DMS153 treated with DMSO at 0.1 percent for 48 hours (cell line): ENCODE data around the gene LRRC27.
"Not testable (repeated sequence)": the region's sequence is repeated elsewhere in the genome, so short reads cannot be mapped to it uniquely, and the experiment has no call there.

ENCODE experiments used
- DNase-seq: peaks from one replicate; lab custom pipeline; 2025; ENCODE audit not compliant: unreplicated experiment; lab: John Stamatoyannopoulos, UW

LRRC27 gene

GRCh38 chr10:132336064-132336746, 4.2 kb downstream of the LRRC27 start:
- no peak for DNase-seq

- DNase-seq: peak; percentile 30
Observed at GRCh38 chr10:132336919-132337407, 5.0 kb downstream of the LRRC27 start.

- DNase-seq: not testable (repeated sequence)
Observed at GRCh38 chr10:132337854-132338253, 5.9 kb downstream of the LRRC27 start.

GRCh38 chr10:132338876-132339275, 6.9 kb downstream of the LRRC27 start:
- DNase-seq: no peak

- no peak for DNase-seq
Observed at GRCh38 chr10:132339276-132339675, 7.3 kb downstream of the LRRC27 start.

DNA sequence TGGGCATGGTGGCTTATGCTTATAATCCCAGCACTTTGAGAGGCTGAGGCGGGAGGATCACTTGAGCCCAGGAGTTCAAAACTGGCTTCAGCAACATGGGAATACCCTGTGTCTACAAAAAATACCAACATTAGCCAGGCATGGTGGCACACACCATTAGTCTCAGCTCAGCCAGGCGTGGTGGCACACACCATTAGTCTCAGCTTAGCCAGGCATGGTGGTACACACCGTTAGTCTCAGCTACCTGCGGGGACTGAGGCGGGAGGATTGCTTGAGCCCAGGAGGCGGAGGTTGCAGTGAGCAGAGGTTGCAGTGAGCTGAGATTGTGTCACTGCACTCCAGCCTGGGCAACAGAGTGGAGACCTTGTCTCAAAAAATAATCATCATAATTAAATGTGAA, 9.0 kb downstream of the LRRC27 start:
- DNase-seq: no peak

GRCh38 chr10:132341781-132342180, 9.8 kb downstream of the LRRC27 start:
- DNase-seq: no peak

DNA sequence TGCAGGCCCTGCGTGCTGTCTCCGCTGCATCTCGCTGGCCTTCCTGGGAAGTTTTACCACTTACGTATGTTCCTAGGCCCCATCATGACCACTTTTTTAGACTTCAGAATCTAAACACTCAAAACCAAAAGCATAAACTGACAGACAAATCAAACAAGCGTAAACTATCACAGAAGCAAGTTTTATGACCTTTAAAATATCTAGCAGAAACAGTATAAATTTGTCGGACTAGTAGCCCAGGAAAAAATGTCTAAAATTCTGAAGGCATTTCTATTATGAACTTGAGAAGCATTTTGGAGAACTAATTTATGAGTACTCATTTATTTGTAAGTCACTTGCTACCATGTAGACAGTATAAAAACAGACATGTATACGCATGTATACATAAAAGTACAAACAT, 10.6 kb downstream of the LRRC27 start:
- no peak for DNase-seq

DNA sequence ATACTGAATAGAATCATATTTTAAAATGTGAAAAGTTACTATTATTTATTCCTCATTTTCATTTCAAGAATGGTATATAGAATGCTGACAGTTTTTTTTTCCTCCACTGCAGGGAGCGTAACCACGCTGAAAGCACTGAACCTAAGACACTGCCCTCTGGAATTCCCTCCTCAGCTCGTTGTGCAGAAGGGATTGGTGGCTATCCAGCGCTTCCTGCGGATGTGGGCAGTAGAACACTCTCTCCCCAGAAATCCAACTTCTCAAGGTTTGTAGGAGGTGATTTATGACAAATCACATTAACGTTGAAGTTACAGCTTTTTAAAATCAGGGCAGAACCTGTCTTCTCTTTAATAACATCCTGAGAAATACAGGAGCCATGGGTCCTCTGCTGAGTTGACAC, 12.4 kb downstream of the LRRC27 start:
- no peak for DNase-seq

DNA sequence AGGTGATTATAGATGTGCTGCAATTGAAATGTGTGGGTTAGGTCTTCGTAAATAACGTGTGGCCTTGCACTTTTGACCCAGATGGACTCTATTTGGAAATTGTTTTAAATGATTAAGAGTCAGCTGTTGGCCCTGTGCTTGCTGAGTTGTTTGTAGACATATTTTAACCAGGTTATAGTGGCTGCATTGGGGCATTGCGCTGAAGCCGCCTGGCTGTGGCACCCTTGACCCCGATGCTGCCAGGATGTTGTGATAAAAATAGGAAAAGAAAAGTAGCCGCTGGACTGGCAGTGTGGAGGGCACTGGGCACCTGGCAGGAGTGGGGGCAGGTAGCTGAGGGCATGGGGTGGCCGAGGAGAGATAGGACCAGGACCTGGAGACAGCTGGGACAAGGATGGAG, 13.4 kb downstream of the LRRC27 start:
- DNase-seq: no peak

GRCh38 chr10:132346806-132347205, 14.8 kb downstream of the LRRC27 start:
- DNase-seq: no peak

DNA sequence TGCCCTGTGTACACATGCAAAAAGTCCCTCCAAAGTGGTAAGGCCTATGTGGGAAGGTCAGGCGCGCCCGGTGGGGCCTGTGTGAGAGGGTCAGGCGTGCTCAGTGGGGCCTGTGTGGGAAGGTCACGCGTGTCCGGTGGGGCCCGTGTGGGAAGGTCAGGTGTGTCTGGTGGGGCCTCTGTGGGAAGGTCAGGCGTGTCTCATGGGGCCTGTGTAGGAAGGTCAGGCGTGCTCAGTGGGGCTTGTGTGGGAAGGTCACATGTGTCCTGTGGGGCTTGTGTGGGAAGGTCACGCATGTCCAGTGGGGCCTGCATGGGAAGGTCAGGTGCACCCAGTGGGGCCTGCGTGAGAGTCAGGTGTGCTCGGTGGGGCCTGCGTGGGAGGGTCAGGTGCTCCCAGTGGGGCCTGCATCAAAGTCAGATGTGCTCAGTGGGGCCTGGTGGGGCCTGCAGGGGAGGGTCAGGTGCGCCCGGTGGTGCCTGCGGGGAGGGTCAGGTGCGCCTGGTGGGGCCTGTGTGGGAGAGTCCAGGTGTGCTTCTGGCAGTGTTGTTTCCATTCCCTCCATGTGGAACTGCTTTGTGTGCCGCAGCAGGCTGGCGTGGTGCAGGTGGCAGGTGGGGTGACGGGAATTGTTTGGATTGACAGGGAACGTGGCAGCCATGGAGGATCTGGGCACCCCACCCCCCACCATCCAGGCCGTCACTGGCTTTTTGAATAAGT, 15.4 kb downstream of the LRRC27 start:
- DNase-seq: no peak

DNA sequence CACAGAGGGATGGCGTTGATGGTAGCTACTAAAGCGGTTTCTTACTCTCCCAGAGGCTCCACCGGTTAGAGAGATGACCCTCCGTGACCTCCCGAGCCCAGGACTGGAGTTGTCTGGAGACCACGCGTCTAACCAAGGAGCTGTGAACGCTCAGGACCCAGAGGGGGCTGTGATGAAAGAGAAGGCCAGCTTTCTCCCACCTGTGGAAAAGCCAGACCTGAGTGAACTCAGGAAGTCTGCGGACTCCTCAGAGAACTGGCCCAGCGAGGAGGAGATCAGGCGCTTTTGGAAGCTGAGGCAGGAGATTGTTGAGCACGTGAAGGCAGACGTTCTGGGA, 15.9 kb downstream of the LRRC27 start:
- DNase-seq: no peak

- DNase-seq: no peak
Observed at GRCh38 chr10:132349766-132350165, 17.8 kb downstream of the LRRC27 start.

DNA sequence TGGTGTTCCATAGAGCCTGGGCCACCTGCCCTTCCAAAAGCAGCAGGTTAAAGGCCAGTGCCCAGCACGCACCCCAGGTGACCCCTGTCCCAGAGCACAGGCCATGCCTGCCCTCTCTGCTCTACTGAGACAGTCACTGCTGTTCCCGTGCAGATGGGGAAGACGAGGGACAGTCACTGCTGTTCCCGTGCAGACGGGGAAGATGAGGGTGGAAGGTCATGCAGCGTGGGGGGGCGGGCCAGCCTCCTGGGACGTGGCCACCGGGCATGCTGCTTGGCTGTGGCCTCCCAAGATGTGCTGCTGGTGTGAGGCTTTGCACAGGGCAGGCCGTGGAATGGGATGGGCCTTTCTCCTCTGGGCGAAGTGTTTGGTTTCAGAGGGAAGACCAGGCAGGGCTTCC, 18.4 kb downstream of the LRRC27 start:
- DNase-seq: no peak

GRCh38 chr10:132350946-132351345, 19.0 kb downstream of the LRRC27 start:
- DNase-seq: no peak

DNA sequence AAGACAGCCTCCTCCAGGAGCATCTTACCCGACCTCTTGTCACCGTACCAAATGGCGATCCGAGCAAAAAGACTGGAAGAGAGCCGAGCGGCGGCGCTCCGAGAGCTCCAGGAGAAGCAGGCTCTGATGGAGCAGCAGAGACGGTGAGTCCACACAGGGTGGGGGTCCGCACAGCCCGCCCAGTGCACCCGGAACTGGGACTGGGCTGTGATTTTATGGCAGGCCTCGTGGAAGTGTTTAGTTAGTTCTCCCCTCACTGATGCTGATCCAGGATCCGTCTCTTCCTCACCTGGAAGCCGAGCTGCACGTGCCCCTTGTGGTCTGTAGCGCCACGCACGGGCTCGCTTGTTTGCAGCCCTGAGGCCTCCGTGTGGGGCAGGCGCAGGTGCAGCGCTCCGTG, 19.6 kb downstream of the LRRC27 start:
- no peak for DNase-seq

- not testable (repeated sequence) for DNase-seq
Observed at GRCh38 chr10:132352462-132353308, 20.7 kb downstream of the LRRC27 start.

DNA sequence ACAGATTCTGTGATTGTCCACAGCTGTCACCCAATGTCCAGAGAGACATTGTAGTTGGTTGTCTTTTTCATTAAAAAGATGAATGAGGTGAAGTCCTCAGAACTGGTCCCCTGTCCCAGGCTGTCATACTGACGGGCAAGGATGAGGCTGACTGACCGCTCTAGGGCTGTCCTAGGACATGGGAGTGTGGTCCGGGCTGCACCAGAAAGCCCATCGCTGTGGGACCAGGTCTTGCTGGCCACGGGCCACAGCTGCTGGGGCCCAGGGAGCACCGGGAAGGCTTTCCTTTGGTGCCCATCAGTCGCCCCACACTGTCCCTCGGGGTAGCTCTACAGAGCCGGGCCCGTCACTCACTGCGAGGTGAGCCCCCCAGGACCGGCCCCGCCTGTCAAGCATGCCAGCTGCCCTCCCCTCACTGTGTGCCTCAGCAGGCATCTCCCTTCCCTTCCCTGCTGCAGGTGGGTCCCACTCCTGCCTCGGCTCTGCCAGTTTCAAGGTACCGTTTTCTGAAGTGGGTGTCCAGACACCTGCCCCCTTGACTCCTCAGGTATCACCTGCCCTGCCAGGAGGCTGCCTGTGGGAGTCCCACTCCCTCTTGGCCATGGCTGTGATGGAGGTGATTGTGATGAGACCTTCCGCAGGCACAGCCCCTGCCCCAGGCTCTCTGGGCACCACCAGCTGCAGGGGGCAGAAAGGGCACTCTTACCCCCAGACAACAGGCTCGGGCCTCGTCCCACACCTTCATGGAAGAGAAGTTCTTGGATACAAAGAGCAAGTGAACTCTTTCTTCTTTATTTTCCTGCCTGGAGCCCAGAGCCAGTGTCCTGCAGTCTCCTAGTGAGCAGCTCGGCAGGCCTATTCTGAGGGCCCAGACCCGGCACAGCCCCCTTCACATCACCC, 21.7 kb downstream of the LRRC27 start:
- DNase-seq: no peak

- DNase-seq: no peak
Observed at GRCh38 chr10:132354356-132355094, 22.5 kb downstream of the LRRC27 start.
